Muscle layer of duodenum (tissue), 2 donors: ENCODE data around the gene YAF2.

Experiments used
- H3K27ac ChIP-seq: one replicate; pipeline ENCODE4 v1.7.0; 2013; ENCODE audit warnings: mild to moderate bottlenecking, low read length
- H3K27me3 ChIP-seq: one replicate; pipeline ENCODE4 v1.7.0; 2013; ENCODE audit warnings: low read depth, mild to moderate bottlenecking, control low read depth, low read length
- H3K36me3 ChIP-seq, 2 donors: one replicate each; pipeline ENCODE4 v1.7.0; 2013; ENCODE audit warnings: low read length in 2 of 2, control low read depth in 1 of 2, mild to moderate bottlenecking in 1 of 2; ENCODE audit not compliant: insufficient read depth in 2 of 2, control insufficient read depth in 1 of 2
- H3K4me1 ChIP-seq, 2 donors: one replicate each; pipeline ENCODE4 v1.7.0; 2013; ENCODE audit warnings: low read length in 2 of 2, mild to moderate bottlenecking in 2 of 2, control low read depth in 1 of 2, moderate library complexity in 1 of 2; ENCODE audit not compliant: insufficient read depth in 2 of 2, control insufficient read depth in 1 of 2
- H3K4me3 ChIP-seq, 2 donors: one replicate each; pipeline ENCODE4 v1.7.0; 2013; ENCODE audit warnings: low read length in 2 of 2, low read depth in 1 of 2, mild to moderate bottlenecking in 1 of 2
- H3K9me3 ChIP-seq, 2 donors: one replicate each; pipeline ENCODE4 v1.7.0; 2013; ENCODE audit warnings: low read length in 2 of 2, control low read depth in 1 of 2, mild to moderate bottlenecking in 1 of 2; ENCODE audit not compliant: control insufficient read depth in 1 of 2
- donor health status: healthy.

Gene YAF2

GRCh38 chr12:42143452-42144157 is 94.4 kb downstream of the YAF2 start:
- peaks cover 0 to 6% of the 10 kb centered on the region in 2 donors for H3K4me1 ChIP-seq
- H3K27ac ChIP-seq, result peak overlapping the region; percentile 53

DNA sequence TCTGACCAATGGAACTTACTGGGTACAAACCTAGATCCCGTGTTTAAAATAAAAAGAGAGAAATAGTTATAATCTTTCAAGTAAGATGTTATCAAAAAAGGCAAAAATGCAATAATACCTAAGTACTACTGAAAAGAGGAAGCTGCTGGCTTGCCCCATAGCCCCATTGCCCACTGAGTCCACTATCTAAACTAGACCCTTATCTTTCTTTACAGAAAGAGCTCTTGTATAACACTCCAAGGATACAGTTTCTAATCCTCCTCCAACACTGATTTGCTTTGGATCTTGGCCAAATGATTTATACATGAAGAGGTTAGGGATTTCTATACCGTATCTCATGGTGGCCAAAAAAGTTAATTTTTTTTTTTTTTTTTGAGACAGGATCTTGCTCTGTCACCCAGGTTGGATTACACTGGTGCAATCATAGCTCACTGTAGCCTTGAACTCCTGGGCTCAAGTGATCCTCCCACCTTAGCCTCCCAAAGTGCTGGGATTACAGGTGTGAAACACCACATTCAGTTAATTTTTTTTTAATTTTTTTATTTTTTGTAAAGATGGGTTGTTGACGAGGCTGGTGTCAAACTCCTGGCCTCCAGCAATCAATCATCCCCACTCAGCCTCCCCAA is 96.0 kb downstream of the YAF2 start:
- no peaks in the 10 kb centered on the region for H3K36me3 ChIP-seq
- no peaks in the 10 kb centered on the region for H3K27me3 ChIP-seq
- H3K9me3 ChIP-seq, result no peaks in the 10 kb centered on the region
- H3K4me3 ChIP-seq, result no peak overlapping the region
- H3K4me1 ChIP-seq, result peaks cover 0 to 6% of the 10 kb centered on the region in 2 donors
- H3K27ac ChIP-seq, result no peak overlapping the region

More at GRCh38 chr12:42143452-42144157, 94.4 kb downstream of the YAF2 start:
- Histone ChIP-seq H3K27me3 (no peaks in the 10 kb centered on the region), H3K36me3 (no peaks in the 10 kb centered on the region), H3K4me3 (peak overlapping the region; percentile 75 to 76), H3K9me3 (no peaks in the 10 kb centered on the region)

GRCh38 chr12:42140901-42141300 is 97.1 kb downstream of the YAF2 start:
- peaks cover 0 to 6% of the 10 kb centered on the region in 2 donors for H3K4me1 ChIP-seq
- H3K27ac ChIP-seq, result no peak overlapping the region
- H3K9me3 ChIP-seq, result no peaks in the 10 kb centered on the region
- H3K4me3 ChIP-seq, result no peak overlapping the region
- no peaks in the 10 kb centered on the region for H3K36me3 ChIP-seq
- no peaks in the 10 kb centered on the region for H3K27me3 ChIP-seq

- H3K9me3 ChIP-seq, result no peaks in the 10 kb centered on the region
- H3K27ac ChIP-seq, result no peak overlapping the region
- no peaks in the 10 kb centered on the region for H3K27me3 ChIP-seq
- no peak overlapping the region for H3K4me3 ChIP-seq
- no peaks in the 10 kb centered on the region for H3K36me3 ChIP-seq
- H3K4me1 ChIP-seq, result peaks cover 0 to 5% of the 10 kb centered on the region in 2 donors
These were observed 102.7 kb downstream of the YAF2 start for GRCh38 chr12:42135259-42135814.

GRCh38 chr12:42130672-42131402 is 107.2 kb downstream of the YAF2 start:
- Histone ChIP-seq H3K4me1 (peaks cover 0 to 6% of the 10 kb centered on the region in 2 donors), H3K36me3 (no peaks in the 10 kb centered on the region), H3K27ac (no peak overlapping the region), H3K9me3 (no peaks in the 10 kb centered on the region), H3K4me3 (no peak overlapping the region), H3K27me3 (no peaks in the 10 kb centered on the region)

DNA sequence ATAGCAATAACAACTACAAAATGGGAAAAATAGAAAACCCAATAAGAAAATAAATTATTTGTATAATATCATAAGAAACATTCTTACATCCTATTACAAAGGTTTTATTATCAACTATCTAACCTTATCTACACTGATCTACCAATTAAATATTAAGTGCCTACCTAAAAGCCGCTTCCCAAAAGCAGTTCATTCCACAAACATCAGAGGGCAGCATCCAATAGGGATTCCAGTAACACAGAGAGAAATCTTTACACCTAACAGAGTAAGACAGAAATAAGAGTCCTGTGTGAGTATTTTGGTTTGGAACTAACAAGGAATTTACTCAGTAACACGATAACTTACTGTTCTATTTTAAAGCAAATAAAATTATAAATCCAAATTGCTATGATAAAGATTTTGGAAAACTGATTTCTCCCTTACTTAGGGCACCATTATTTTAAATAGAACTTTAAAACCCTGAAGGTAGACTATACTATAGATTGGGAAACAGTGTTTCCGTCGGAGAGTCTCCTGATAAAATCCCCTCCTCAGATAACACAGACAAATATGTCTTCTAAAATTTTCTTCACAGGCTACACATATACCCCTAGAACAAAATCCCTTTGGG is 108.3 kb downstream of the YAF2 start:
- Histone ChIP-seq H3K4me1 (peaks cover 0 to 6% of the 10 kb centered on the region in 2 donors), H3K4me3 (no peak overlapping the region), H3K9me3 (no peaks in the 10 kb centered on the region), H3K27ac (no peak overlapping the region), H3K27me3 (no peaks in the 10 kb centered on the region), H3K36me3 (no peaks in the 10 kb centered on the region)

GRCh38 chr12:42128888-42129287 is 109.2 kb downstream of the YAF2 start:
- Histone ChIP-seq H3K36me3 (no peaks in the 10 kb centered on the region), H3K27me3 (no peaks in the 10 kb centered on the region), H3K9me3 (no peaks in the 10 kb centered on the region), H3K4me3 (no peak overlapping the region), H3K4me1 (peaks cover 0 to 6% of the 10 kb centered on the region in 2 donors), H3K27ac (no peak overlapping the region)

DNA sequence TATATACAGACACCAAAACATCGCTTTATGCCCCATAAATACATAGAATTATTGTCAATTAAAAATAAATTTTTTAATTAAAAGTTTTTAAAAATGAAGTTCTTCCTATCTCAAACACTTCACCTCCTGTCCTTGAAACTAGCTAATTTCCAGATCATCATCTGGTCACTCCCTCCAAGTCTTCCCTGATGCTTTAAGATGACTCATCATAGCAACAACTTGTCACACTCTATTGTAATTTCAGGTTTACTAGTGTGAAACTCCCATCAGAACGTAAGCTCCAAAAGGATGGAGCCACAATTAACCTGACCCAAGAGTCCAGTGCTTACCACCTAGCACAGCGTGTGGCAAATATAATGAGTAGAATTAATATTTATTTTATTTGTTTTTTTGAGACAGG is 109.7 kb downstream of the YAF2 start:
- H3K4me3 ChIP-seq, result no peak overlapping the region
- H3K9me3 ChIP-seq, result no peaks in the 10 kb centered on the region
- peaks cover 0 to 6% of the 10 kb centered on the region in 2 donors for H3K4me1 ChIP-seq
- H3K36me3 ChIP-seq, result no peaks in the 10 kb centered on the region
- H3K27me3 ChIP-seq, result no peaks in the 10 kb centered on the region
- no peak overlapping the region for H3K27ac ChIP-seq

- H3K27ac ChIP-seq, result no peak overlapping the region
- no peaks in the 10 kb centered on the region for H3K9me3 ChIP-seq
- H3K36me3 ChIP-seq, result no peaks in the 10 kb centered on the region
- H3K4me3 ChIP-seq, result no peak overlapping the region
- no peaks in the 10 kb centered on the region for H3K27me3 ChIP-seq
- peaks cover 0 to 6% of the 10 kb centered on the region in 2 donors for H3K4me1 ChIP-seq
These were observed 111.1 kb downstream of the YAF2 start for GRCh38 chr12:42126963-42127362.

DNA sequence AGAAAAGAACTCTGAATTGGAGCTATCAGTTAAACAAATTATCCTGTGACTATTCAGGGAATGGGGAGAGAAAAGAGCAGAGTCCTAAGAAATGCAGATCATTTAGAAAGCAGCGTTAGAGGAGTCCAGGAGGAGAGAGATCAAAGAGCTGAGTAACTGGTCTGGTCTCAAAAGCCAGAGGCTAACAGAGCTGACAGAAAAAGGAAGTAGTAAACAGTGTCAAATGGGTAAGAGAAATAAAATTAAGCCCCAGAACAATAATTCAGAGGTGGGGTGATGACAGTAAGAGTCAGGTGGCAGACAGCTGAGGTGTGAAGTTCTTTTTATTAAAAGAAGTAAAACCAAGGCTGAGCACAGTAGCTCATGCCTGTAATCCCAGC is 112.7 kb downstream of the YAF2 start:
- Histone ChIP-seq H3K36me3 (no peaks in the 10 kb centered on the region), H3K4me1 (peaks cover 0 to under 1% of the 10 kb centered on the region in 2 donors), H3K4me3 (no peak overlapping the region), H3K27ac (no peak overlapping the region), H3K27me3 (no peaks in the 10 kb centered on the region), H3K9me3 (no peaks in the 10 kb centered on the region)
